Measurements from ENCODE around the gene SRPK3. TPM values are rescaled to one million over a fixed set of nuclear protein-coding genes. Genes with fewer than 3 reads are reported as not detected.
"Not testable (repeated sequence)": the region's sequence is repeated elsewhere in the genome, so short reads cannot be mapped to it uniquely, and the experiment has no call there.

The SRPK3 gene
- total and polyA plus RNA-seq, 11 donors = 8.8 to 49.7 (median 38.9) TPM

DNA sequence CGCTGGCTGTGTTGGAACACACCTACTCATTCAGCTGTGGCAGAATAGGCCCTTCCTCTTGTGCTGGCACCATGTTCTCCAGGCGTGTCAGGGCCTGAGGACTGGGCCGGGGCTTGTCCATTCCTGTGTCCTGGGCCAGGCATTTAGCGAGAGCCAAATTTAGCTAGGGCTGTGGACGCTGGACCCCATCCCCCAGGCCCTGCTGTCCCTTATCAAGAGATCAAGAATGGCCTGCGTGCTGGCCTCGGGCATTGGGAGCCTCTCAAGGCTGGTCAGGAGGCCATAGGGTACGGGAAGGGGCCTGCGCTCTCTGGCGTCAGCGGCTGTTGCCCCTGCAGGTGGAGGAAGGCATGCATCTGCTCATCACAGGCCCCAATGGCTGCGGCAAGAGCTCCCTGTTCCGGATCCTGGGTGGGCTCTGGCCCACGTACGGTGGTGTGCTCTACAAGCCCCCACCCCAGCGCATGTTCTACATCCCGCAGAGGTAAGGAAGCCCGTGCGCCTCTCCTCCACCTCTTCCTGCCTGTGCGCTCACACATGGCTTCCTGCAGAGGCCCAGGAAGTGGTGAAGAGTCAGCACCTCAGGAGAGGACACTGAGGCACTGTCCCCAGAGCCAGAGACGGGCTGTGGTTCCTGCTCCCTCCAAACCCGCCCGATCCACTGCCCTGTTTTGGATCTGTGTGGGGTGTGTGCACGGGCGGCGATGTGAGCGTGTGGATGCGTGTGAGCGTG, 40.9 kb upstream of the SRPK3 start:
- Histone ChIP-seq H3K9me3 (no peaks in the 10 kb centered on the region), H3K27me3 (peaks cover 0 to 3% (median 0%) of the 10 kb centered on the region in 9 donors), H3K36me3 (peaks cover 0 to 14% (median 5%) of the 10 kb centered on the region in 9 donors), H3K4me3 (no peak overlapping the region), H3K4me1 (peaks cover 0 to 6% (median 0%) of the 10 kb centered on the region in 12 donors), H3K27ac (no peak overlapping the region)
- TF ChIP-seq, protein P1, sequence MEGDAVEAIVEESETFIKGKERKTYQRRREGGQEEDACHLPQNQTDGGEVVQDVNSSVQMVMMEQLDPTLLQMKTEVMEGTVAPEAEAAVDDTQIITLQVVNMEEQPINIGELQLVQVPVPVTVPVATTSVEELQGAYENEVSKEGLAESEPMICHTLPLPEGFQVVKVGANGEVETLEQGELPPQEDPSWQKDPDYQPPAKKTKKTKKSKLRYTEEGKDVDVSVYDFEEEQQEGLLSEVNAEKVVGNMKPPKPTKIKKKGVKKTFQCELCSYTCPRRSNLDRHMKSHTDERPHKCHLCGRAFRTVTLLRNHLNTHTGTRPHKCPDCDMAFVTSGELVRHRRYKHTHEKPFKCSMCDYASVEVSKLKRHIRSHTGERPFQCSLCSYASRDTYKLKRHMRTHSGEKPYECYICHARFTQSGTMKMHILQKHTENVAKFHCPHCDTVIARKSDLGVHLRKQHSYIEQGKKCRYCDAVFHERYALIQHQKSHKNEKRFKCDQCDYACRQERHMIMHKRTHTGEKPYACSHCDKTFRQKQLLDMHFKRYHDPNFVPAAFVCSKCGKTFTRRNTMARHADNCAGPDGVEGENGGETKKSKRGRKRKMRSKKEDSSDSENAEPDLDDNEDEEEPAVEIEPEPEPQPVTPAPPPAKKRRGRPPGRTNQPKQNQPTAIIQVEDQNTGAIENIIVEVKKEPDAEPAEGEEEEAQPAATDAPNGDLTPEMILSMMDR (IDR thresholded peaks at IDR 0.05) = no peak
- TF ChIP-seq POLR2A (IDR thresholded peaks at IDR 0.05) = no peak
- DNase-seq (no peak), ATAC-seq (peak in 1 of 4 donors; percentile 28)
- 86 to 91% (median 89%) methylated on average over 12 to 29 of the region's 29 CpGs for WGBS, 4 donors
- intact Hi-C loops (cut with DNase I) = no loop called here

DNA sequence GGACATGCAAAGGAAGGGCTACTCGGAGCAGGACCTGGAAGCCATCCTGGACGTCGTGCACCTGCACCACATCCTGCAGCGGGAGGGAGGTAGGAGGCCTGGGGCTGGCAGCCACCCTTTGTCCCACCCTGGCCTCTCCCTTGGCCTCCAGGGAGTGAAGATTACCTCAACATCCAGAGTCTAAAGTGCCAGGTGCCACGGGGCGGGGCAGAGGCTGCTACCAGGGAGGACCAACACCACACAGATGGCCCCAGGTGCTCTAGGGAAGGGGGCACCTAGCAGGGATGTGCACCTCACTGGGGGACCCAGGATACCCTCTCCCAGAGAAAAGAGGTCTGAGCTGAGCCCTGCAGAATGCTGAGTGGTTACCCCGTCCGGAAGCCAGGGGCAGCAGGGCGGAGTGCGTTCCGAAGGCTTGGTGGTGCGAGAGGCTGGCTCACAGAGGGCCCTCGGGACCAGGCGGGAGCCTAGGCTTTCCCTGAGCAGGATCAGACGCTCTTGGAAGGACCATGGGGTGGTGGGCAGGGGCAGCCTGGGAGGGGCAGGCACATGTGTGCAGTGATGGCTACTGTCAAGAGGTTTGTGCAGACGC, 40.1 kb upstream of the SRPK3 start:
- WGBS, 4 donors = 86 to 96% (median 88%) methylated on average over 11 to 16 of the region's 16 CpGs
- no peak for DNase-seq

DNA sequence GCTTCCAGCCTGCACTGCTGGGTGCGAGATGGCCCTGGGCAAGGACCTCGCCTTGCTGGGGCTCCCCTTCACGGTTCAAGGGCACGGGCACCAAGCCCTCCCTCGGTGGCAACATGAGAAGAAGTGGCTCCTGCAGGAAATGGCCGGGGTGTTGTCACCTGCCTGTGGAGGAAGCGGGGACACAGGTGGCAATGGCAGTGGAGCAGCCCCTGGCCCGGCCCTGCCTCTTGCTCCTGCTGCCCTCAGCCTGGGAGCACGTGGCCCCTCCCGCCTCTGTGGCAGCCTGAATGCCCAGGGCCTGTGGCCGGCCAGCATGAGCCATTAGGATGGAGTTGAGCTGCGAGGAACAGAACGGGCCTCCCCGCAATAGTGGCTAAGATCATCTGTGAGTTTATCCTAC, 39.4 kb upstream of the SRPK3 start:
- no peak for DNase-seq

More for the DNA sequence above, 40.1 kb upstream of the SRPK3 start:
- no peaks in the 10 kb centered on the region for H3K9me3 ChIP-seq
- ATAC-seq = no peak
- peaks cover 0 to 3% (median 0%) of the 10 kb centered on the region in 9 donors for H3K27me3 ChIP-seq
- H3K4me1 ChIP-seq = peaks cover 0 to 6% (median 0%) of the 10 kb centered on the region in 12 donors
- H3K36me3 ChIP-seq = peaks cover 0 to 14% (median 5%) of the 10 kb centered on the region in 9 donors
- TF ChIP-seq, protein P1 (IDR thresholded peaks at IDR 0.05) = no peak
- no peak for TF ChIP-seq POLR2A (IDR thresholded peaks at IDR 0.05)
- H3K27ac ChIP-seq = no peak overlapping the region
- no peak overlapping the region for H3K4me3 ChIP-seq
- intact Hi-C loops (cut with DNase I) = no loop called here

GRCh38 chrX:153742111-153742510, 38.7 kb upstream of the SRPK3 start:
- ATAC-seq; H3K36me3 ChIP-seq; H3K27me3 ChIP-seq; H3K9me3 ChIP-seq; H3K4me3 ChIP-seq; intact Hi-C loops (cut with DNase I); H3K27ac ChIP-seq; H3K4me1 ChIP-seq; DNase-seq: not testable (repeated sequence)
- WGBS, 4 donors = 93 to 96% (median 94%) methylated on average over 13 to 14 of the region's 14 CpGs

More for the DNA sequence above, 39.4 kb upstream of the SRPK3 start:
- 80 to 92% (median 85%) methylated on average over 13 to 14 of the region's 14 CpGs for WGBS, 4 donors
- H3K27ac ChIP-seq = no peak overlapping the region
- ATAC-seq = no peak
- intact Hi-C loops (cut with DNase I) = no loop called here
- peaks cover 0 to 6% (median 0%) of the 10 kb centered on the region in 12 donors for H3K4me1 ChIP-seq
- no peak for TF ChIP-seq POLR2A (IDR thresholded peaks at IDR 0.05)
- TF ChIP-seq, protein P1 (IDR thresholded peaks at IDR 0.05) = no peak
- no peaks in the 10 kb centered on the region for H3K9me3 ChIP-seq
- H3K4me3 ChIP-seq = no peak overlapping the region
- peaks cover 0 to 5% (median 0%) of the 10 kb centered on the region in 9 donors for H3K27me3 ChIP-seq
- peaks cover 0 to 10% (median 3%) of the 10 kb centered on the region in 9 donors for H3K36me3 ChIP-seq

- H3K4me3 ChIP-seq; H3K27me3 ChIP-seq; DNase-seq; H3K36me3 ChIP-seq; H3K9me3 ChIP-seq; intact Hi-C loops (cut with DNase I); H3K4me1 ChIP-seq; ATAC-seq: not testable (repeated sequence)
- peak overlapping the region in 1 of 12 donors; percentile 47 for H3K27ac ChIP-seq
- 70 to 84% (median 77%) methylated on average over 27 to 32 of the region's 32 CpGs for WGBS, 4 donors
Observed at GRCh38 chrX:153742796-153743467, 37.9 kb upstream of the SRPK3 start.

- H3K36me3 ChIP-seq; intact Hi-C loops (cut with DNase I); H3K9me3 ChIP-seq; H3K4me1 ChIP-seq; ATAC-seq; H3K4me3 ChIP-seq; H3K27me3 ChIP-seq: not testable (repeated sequence)
- WGBS, 4 donors = 56 to 77% (median 63%) methylated on average over 16 to 35 of the region's 35 CpGs
- peak in 1 of 5 donors; percentile 62 for DNase-seq
- peak overlapping the region in 1 of 12 donors; percentile 71 for H3K27ac ChIP-seq
Observed at GRCh38 chrX:153743468-153744209, 37.2 kb upstream of the SRPK3 start.
